ENCODE data around the gene ZNF585A.
"Not testable (repeated sequence)": the region's sequence is repeated elsewhere in the genome, so short reads cannot be mapped to it uniquely, and the experiment has no call there.

Gene ZNF585A

DNA sequence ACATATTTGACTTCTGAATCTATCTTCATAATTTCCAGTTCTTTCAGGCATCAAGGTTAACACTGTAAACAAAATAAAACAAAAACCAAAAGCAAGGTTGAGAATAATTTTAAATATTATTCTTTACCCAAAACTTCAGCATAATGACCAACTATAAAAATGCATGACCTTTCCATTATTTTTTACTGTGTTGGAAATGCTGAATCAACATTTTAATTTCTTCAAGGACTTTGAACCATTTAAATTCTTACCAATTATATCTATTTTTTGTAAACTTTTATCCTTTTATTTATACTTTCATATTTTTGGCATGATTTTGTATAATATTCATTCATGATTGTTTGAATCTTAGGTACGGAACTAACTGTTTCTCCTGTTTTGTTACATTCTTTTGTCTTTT is 6.9 kb downstream of the ZNF585A start:
- Histone ChIP-seq H3K4me3 (no peak overlapping the region), H3K27ac (no peak overlapping the region), H3K4me2 (no peak overlapping the region), H3K9ac (no peak overlapping the region), H3K9me3 (peaks cover 94% of the 10 kb centered on the region), H3K27me3 (no peaks in the 10 kb centered on the region), H4K20me1 (no peaks in the 10 kb centered on the region), H3K36me3 (peaks cover 96% of the 10 kb centered on the region), H3K4me1 (no peaks in the 10 kb centered on the region; the same call in 1 of the 2 replicates)
- no peak for TF ChIP-seq Cebpa-rat (IDR thresholded peaks at IDR 0.05)

DNA sequence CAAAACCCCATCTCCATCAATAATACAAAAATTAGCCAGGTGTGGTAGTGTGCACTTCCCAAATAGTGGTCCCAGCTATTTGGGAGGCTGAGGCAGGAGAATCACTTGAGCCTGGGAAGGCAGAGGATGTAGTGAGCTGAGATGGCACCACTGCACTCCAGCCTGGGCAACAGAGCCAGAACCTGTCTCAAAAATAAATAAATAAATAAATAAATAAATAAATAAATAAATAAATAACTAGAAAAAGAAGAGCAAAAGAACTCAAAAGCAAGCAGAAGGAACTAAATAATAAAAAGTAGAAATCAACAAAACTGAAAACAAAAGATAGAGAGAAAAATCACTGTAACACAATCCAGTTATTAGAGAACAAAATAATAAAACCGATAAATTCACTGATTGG is 12.3 kb downstream of the ZNF585A start:
- Histone ChIP-seq H3K4me3 (peak overlapping the region; percentile 27; the same call in 1 of the 2 replicates), H3K27me3 (no peaks in the 10 kb centered on the region), H3K4me2 (no peak overlapping the region), H3K4me1 (no peaks in the 10 kb centered on the region), H3K9me3 (peaks cover 95% of the 10 kb centered on the region), H3K27ac (no peak overlapping the region), H3K36me3 (peaks cover 93% of the 10 kb centered on the region), H3K9ac (no peak overlapping the region), H4K20me1 (no peaks in the 10 kb centered on the region)
- TF ChIP-seq Cebpa-rat (IDR thresholded peaks at IDR 0.05): no peak

DNA sequence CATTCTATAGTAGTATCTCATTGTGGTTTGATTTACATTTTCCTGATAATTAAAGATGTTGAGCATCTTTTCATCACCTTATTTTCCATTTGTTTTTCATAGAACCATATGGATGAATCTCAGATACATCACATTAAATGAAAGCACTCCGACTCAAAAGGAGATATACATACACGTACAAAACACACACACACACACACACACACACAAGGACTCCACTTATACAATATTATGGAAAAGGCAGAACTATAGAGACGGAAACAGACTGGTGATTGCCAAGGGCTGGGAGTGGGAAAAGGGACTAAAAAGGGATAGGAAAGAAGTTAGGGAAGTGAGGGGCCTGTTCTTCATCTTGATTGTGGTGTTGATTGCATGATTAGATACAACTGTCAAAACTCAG is 24.3 kb downstream of the ZNF585A start:
- Histone ChIP-seq H3K9me3 (peaks cover 97% of the 10 kb centered on the region), H3K27me3 (no peaks in the 10 kb centered on the region), H3K4me3 (no peak overlapping the region), H3K4me1 (no peaks in the 10 kb centered on the region), H3K27ac (no peak overlapping the region), H4K20me1 (no peaks in the 10 kb centered on the region), H3K4me2 (no peak overlapping the region), H3K36me3 (peaks cover 81% of the 10 kb centered on the region), H3K9ac (no peak overlapping the region)
- no peak for TF ChIP-seq Cebpa-rat (IDR thresholded peaks at IDR 0.05)

DNA sequence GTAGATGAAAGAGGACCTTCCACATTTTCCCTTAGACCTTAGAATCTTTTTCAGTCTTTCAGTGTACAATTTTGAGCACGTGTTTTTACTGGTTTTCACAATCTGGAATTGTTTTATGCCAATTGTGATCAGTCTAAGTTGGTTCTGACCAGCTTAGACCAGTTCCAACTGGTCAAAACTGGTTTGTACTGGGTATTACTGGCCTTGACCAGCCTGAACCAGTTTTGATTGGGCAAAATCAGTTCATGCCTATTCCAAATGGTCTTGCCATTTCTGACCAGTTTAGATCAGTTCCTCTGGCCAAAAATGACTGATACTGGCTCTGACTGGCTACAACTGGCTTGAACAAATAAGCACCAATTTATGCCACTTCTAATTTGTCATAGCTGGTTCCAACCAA is 36.4 kb downstream of the ZNF585A start:
- Histone ChIP-seq H3K9me3 (peaks cover 100% of the 10 kb centered on the region), H3K4me3 (no peak overlapping the region), H4K20me1 (no peaks in the 10 kb centered on the region)

DNA sequence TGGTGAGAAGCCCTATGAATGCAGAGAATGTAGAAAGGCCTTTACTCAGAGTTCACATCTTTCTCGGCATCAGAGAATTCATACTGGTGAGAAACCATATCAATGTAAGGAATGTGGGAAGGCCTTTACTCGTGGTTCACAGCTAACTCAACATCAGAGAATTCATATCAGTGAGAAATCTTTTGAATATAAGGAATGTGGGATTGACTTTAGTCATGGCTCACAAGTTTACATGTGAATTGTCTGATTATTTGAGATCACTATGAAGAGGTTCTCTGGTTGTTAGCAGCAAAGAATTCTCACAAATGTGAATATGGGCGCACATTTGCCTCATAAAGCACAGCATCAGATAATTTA is 43.7 kb downstream of the ZNF585A start:
- no peaks in the 10 kb centered on the region for H3K4me1 ChIP-seq
- peaks cover 100% of the 10 kb centered on the region for H3K9me3 ChIP-seq
- no peak overlapping the region for H3K9ac ChIP-seq
- no peaks in the 10 kb centered on the region for H3K27me3 ChIP-seq
- H3K27ac ChIP-seq: no peak overlapping the region
- H3K36me3 ChIP-seq: peaks cover 93% of the 10 kb centered on the region
- peak overlapping the region; percentile 41; the same call in 1 of the 2 replicates for H3K4me3 ChIP-seq
- no peak for TF ChIP-seq Cebpa-rat (IDR thresholded peaks at IDR 0.05)
- H3K4me2 ChIP-seq: no peak overlapping the region
- H4K20me1 ChIP-seq: no peaks in the 10 kb centered on the region

More for the DNA sequence above, 36.4 kb downstream of the ZNF585A start:
- Histone ChIP-seq H3K27ac (no peak overlapping the region), H3K4me1 (no peaks in the 10 kb centered on the region), H3K9ac (no peak overlapping the region), H3K36me3 (peaks cover 33% of the 10 kb centered on the region), H3K4me2 (no peak overlapping the region), H3K27me3 (no peaks in the 10 kb centered on the region)
- TF ChIP-seq Cebpa-rat (IDR thresholded peaks at IDR 0.05): no peak

DNA sequence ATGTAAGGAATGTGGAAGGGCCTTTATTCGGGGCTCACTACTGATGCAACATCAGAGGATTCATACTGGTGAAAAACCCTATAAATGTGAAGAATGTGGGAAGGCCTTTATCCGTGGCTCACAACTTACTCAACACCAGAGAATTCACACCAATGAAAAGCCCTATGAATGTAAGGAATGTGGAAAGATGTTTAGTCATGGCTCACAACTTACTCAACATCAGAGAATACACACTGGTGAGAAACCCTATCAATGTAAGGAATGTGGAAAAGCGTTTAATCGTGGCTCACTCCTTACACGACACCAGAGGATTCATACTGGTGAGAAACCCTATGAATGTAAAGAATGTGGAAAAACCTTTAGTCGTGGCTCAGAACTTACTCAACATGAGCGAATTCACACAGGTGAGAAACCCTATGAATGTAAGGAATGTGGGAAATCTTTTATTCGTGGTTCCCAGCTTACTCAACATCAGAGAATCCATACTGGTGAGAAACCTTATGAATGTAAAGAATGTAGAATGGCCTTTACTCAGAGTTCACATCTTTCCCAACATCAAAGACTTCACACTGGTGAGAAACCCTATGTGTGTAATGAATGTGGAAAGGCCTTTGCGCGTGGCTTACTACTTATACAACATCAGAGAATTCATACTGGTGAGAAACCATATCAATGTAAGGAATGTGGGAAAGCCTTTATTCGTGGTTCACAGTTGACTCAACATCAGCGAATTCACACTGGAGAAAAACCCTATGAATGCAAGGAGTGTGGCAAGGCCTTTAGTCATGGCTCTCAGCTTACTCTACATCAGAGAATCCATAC is 44.3 kb downstream of the ZNF585A start:
- H3K27ac ChIP-seq: no peak overlapping the region
- no peak overlapping the region for H3K4me2 ChIP-seq
- no peak overlapping the region for H3K9ac ChIP-seq
- no peaks in the 10 kb centered on the region for H4K20me1 ChIP-seq
- H3K27me3 ChIP-seq: no peaks in the 10 kb centered on the region
- H3K36me3 ChIP-seq: peaks cover 93% of the 10 kb centered on the region
- peak overlapping the region; percentile 41 for H3K4me3 ChIP-seq
- no peak for TF ChIP-seq Cebpa-rat (IDR thresholded peaks at IDR 0.05)
- H3K4me1 ChIP-seq: no peaks in the 10 kb centered on the region
- peaks cover 100% of the 10 kb centered on the region for H3K9me3 ChIP-seq

DNA sequence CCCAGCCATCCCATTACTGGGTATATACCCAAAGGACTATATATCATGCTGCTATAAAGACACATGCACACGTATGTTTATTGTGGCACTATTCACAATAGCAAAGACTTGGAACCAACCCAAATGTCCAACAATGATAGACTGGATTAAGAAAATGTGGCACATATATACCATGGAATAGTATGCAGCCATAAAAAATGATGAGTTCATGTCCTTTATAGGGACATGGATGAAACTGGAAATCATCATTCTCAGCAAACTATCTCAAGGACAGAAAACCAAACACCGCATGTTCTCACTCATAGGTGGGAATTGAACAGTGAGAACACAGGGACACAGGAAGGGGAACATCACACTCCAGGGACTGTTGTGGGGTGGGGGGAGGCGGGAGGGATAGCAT is 50.4 kb downstream of the ZNF585A start:
- not testable (repeated sequence) for H3K4me3 ChIP-seq, H3K9ac ChIP-seq, H3K27ac ChIP-seq, H3K4me1 ChIP-seq, H3K27me3 ChIP-seq, H4K20me1 ChIP-seq, H3K4me2 ChIP-seq
- H3K9me3 ChIP-seq: peaks cover 58% of the 10 kb centered on the region
- H3K36me3 ChIP-seq: peaks cover 41% of the 10 kb centered on the region

DNA sequence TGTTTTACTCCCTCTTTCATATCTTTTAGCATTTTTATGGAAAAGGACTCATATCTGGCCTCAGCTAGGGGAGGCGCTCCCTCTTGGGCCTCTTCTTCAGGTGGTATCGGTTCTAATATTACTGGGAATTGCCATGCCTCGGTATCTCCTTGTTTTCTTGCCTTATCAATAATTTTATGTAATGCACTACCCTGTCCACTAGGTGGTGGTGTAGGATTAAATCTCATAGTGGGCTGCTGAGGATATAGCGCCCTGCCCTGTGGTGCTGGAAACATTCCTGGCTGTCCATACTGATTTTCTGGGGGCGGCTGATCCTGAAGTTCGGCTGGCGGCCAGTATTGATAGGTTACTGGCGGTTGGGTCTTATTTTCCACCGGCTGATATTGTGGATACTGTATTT is 58.5 kb downstream of the ZNF585A start:
- Histone ChIP-seq H3K4me1 (no peaks in the 10 kb centered on the region), H3K4me2 (no peak overlapping the region), H3K9ac (no peak overlapping the region), H3K9me3 (peaks cover 91% of the 10 kb centered on the region), H3K36me3 (peaks cover 77% of the 10 kb centered on the region), H3K27ac (no peak overlapping the region), H3K4me3 (peak overlapping the region; percentile 22; the same call in 1 of the 2 replicates), H3K27me3 (no peaks in the 10 kb centered on the region), H4K20me1 (no peaks in the 10 kb centered on the region)
- TF ChIP-seq Cebpa-rat (IDR thresholded peaks at IDR 0.05): no peak

DNA sequence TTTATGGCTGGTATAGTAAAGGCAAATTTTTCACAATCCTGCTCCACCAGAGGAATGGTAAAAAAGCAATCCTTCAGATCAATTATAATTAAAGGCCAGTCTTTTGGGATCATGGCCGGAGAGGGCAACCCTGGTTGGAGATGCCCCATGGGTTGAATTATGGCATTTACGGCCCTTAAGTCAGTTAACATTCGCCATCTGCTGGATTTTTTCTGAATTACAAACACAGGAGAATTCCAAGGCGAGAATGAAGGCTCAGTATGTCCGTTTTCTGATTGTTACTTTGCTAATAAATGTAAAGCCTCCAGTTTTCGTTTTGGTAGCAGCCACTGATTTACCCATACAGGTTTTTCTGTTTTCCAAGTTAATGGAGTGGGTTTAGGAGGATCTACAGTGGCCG is 60.7 kb downstream of the ZNF585A start:
- H4K20me1 ChIP-seq, H3K4me1 ChIP-seq, H3K4me2 ChIP-seq, H3K4me3 ChIP-seq, H3K27me3 ChIP-seq, H3K27ac ChIP-seq, H3K9ac ChIP-seq: not testable (repeated sequence)
- Histone ChIP-seq H3K9me3 (peaks cover 100% of the 10 kb centered on the region), H3K36me3 (peaks cover 98% of the 10 kb centered on the region)

DNA sequence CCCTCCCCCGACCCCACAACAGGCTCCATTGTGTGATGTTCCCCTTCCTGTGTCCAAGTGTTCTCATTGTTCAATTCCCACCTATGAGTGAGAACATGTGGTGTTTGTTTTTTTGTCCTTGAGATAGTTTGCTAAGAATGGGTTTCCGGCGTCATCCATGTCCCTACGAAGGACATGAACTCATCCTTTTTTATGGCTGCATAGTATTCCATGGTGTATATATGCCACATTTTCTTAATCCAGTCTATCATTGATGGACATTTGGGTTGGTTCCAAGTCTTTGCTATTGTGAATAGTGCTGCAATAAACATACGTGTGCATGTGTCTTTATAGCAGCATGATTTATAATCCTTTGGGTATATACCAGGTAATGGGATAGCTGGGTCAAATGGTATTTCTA is 68.4 kb downstream of the ZNF585A start:
- not testable (repeated sequence) for H3K27me3 ChIP-seq, H3K9ac ChIP-seq, H4K20me1 ChIP-seq, H3K4me2 ChIP-seq, H3K27ac ChIP-seq, H3K4me1 ChIP-seq, H3K4me3 ChIP-seq
- peaks cover 73% of the 10 kb centered on the region for H3K36me3 ChIP-seq
- peaks cover 87% of the 10 kb centered on the region for H3K9me3 ChIP-seq

DNA sequence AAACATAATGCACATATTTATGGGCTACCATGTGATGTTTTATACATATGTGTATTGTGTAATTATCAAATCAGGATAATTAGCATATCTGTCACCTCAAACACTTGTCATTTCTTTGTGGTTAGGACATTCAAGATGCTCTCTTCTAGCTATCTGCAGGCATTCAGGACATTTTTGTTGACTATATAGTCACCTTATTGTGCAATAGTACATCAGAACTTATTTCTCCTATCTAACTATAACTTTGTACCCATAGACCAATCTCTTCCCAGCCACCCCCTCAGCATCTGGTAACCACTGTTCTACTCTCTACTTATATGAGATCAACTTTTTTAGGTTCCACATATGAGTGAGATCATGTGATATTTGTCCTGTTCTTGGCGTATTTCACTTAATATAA is 73.9 kb downstream of the ZNF585A start:
- Histone ChIP-seq H3K9ac (no peak overlapping the region), H3K27ac (no peak overlapping the region), H3K4me1 (no peaks in the 10 kb centered on the region), H3K36me3 (peaks cover 93% of the 10 kb centered on the region), H3K27me3 (no peaks in the 10 kb centered on the region), H4K20me1 (no peaks in the 10 kb centered on the region), H3K9me3 (peaks cover 93% of the 10 kb centered on the region), H3K4me3 (no peak overlapping the region), H3K4me2 (no peak overlapping the region)
- TF ChIP-seq Cebpa-rat (IDR thresholded peaks at IDR 0.05): no peak; the same call in 1 of the 2 replicates
